Measurements from ENCODE around the gene RAVER1. TPM values are rescaled to one million over a fixed set of nuclear protein-coding genes. Genes with fewer than 3 reads are reported as not detected.

The RAVER1 gene
- total RNA-seq, 1 donor from 2014 or later = 11.1 TPM

GRCh38 chr19:10318807-10319682 lies 14.3 kb downstream of the RAVER1 start:
- peaks cover 19% of the 10 kb centered on the region for H3K4me1 ChIP-seq
- H3K27me3 ChIP-seq (ENCODE audit: low read depth) = no peaks in the 10 kb centered on the region
- no peak overlapping the region for H3K27ac ChIP-seq (replicated peaks)
- intact Hi-C loops (cut with micrococcal nuclease) = no loop called here
- no peak for TF ChIP-seq CTCF (IDR thresholded peaks at IDR 0.05; ENCODE audit: borderline replicate concordance)
- H3K36me3 ChIP-seq = peaks cover 76% of the 10 kb centered on the region
- H3K4me3 ChIP-seq = no peak overlapping the region
- no peak for DNase-seq
- H3K9me3 ChIP-seq (replicated peaks) = no peaks in the 10 kb centered on the region

GRCh38 chr19:10317857-10318462 lies 15.4 kb downstream of the RAVER1 start:
- Histone ChIP-seq H3K36me3 (peaks cover 65% of the 10 kb centered on the region), H3K4me1 (peaks cover 19% of the 10 kb centered on the region), H3K27me3 (ENCODE audit: low read depth) (no peaks in the 10 kb centered on the region), H3K4me3 (no peak overlapping the region), H3K27ac (replicated peaks) (no peak overlapping the region), H3K9me3 (replicated peaks) (no peaks in the 10 kb centered on the region)
- TF ChIP-seq CTCF (IDR thresholded peaks at IDR 0.05; ENCODE audit: borderline replicate concordance) = no peak
- DNase-seq = no peak
- intact Hi-C loops (cut with micrococcal nuclease) = no loop called here

- no peak for DNase-seq
- Histone ChIP-seq H3K4me3 (no peak overlapping the region), H3K27ac (replicated peaks) (no peak overlapping the region), H3K4me1 (peaks cover 19% of the 10 kb centered on the region), H3K27me3 (ENCODE audit: low read depth) (no peaks in the 10 kb centered on the region), H3K36me3 (peaks cover 58% of the 10 kb centered on the region), H3K9me3 (replicated peaks) (no peaks in the 10 kb centered on the region)
- no peak for TF ChIP-seq CTCF (IDR thresholded peaks at IDR 0.05; ENCODE audit: borderline replicate concordance)
- intact Hi-C loops (cut with micrococcal nuclease) = no loop called here
Observed at GRCh38 chr19:10317045-10317856, 16.1 kb downstream of the RAVER1 start.

DNA sequence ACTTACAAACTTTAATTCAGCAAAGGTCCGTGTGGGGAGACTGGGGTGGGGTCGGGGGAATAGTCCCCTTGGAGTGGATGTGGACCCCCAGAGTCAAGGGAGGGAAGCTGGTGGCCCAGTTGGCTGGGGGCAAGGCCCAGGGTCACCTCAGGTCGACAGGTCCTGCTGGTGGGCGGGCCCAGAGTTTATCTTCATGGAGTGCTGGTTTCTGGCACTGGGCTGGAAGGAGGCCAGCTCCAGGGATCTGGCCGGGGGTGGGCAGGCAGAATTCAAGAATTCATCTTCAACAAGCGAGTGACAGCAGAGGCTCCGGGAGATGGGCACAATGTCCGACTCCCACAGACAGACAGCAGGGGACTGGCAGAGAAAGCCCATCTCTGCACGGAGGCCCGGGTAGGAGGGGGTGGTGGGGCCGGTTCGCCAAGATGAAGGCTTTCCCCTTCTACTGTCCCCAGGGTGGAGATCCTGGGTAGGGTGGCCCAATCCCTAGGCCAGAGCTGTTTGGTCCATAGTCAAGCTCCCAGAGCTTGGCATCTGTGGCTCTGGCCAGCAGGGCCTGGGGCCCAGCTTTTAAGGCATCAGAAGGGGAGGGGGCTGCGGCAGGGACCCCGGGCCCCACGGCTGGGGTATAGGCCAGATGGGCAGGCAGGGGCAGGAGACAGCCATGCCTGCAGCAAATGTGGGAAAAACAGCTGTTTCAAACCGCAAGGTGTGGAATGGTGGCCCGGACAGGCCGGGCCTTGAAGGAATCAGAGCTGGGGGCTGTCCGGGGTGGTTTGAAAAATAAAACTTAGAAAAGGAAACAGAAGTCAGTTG lies 16.9 kb downstream of the RAVER1 start:
- peaks cover 50% of the 10 kb centered on the region for H3K36me3 ChIP-seq
- no peak for DNase-seq
- no peaks in the 10 kb centered on the region for H3K27me3 ChIP-seq (ENCODE audit: low read depth)
- H3K4me3 ChIP-seq = peak overlapping the region; percentile 99
- peak overlapping the region; percentile 72 for H3K27ac ChIP-seq (replicated peaks)
- H3K9me3 ChIP-seq (replicated peaks) = no peaks in the 10 kb centered on the region
- intact Hi-C loops (cut with micrococcal nuclease) = no loop called here
- no peak for TF ChIP-seq CTCF (IDR thresholded peaks at IDR 0.05; ENCODE audit: borderline replicate concordance)
- peaks cover 19% of the 10 kb centered on the region for H3K4me1 ChIP-seq
